ENCODE measurements around the gene FLOT2.

FLOT2 gene

DNA sequence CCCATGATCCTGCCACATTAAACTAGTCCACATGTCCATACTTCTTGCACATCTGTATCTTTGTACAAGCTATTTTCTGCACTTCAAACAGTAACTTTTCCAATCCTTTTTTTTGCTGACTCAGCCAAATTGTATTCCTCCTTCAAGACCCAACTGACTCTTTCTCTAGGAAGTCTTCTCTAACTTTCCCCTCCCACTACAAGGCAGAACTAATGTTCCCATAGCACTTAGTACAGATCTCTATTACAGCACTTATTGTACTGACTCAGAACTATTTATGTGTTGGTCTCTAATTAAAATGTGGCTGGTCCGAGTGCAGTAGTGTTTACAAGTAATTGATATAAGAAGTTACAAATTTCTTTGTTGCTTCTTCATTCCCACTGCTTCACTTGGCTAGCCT, 63.1 kb downstream of the FLOT2 start:
- Histone ChIP-seq H3K4me2 (0 out of 2 replicates have a peak overlapping the region, but pooled peaks have one; percentile 45), H3K9me3 (no peaks in the 10 kb centered on the region), H3K4me1 (peaks cover 30% of the 10 kb centered on the region), H3K27ac (no peak overlapping the region), H4K20me1 (peaks cover 71% of the 10 kb centered on the region), H3K36me3 (peaks cover 22% of the 10 kb centered on the region), H3K4me3 (no peak overlapping the region), H3K27me3 (no peaks in the 10 kb centered on the region), H3K9ac (no peak overlapping the region)
- TF ChIP-seq Cebpa-rat (IDR thresholded peaks at IDR 0.05) = no peak
